ENCODE measurements around the gene OR6B1.
"Not testable (repeated sequence)": the region's sequence is repeated elsewhere in the genome, so short reads cannot be mapped to it uniquely, and the experiment has no call there.

The OR6B1 gene

DNA sequence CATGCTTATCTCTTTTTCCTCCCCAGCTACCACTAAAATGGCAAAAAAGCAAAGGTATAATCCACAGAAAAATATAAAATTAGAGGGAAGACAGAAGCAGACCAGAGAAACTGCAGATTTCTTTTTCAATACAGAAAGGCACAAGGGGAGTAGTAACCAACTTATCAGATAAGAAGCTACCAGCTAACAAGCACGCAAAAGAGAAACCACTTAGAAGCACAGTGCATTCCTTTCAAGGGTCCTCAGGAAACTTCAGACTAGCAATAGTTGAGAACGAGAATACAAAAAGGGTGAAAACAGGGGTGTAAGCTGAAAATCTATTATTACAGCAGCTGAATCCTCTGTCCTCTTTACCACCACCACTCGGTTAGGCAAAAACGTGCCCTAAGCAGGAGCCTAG, 38.8 kb downstream of the OR6B1 start:
- DNase-seq (ENCODE audit: low read depth) = no peak

DNA sequence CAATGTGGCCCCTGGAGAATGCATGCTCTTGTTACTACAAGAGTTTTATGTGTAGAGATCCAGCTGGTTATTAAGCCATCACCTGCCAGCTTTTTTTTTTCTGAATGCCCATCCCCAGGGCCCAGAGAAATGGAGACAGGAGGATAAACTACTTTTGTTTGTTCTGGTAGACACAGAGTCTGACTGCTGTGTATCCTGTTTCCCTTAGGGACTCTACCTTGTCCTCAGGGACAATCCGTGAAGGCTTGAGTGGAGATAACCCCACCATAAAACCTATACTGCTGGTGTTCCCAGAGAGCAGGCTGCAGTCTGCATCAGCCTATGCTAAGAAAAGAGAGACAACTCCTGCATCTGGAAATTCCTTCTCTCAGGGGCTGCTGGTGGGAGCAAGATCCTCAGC, 48.5 kb downstream of the OR6B1 start, which contains the start of gene OR2A5:
Gene OR2A5, plus strand, starts transcription at position 301 of the 400 bp plus-strand sequence. CDS start 1,454 bp downstream, outside the sequence.
- DNase-seq (ENCODE audit: low read depth) = no peak

DNA sequence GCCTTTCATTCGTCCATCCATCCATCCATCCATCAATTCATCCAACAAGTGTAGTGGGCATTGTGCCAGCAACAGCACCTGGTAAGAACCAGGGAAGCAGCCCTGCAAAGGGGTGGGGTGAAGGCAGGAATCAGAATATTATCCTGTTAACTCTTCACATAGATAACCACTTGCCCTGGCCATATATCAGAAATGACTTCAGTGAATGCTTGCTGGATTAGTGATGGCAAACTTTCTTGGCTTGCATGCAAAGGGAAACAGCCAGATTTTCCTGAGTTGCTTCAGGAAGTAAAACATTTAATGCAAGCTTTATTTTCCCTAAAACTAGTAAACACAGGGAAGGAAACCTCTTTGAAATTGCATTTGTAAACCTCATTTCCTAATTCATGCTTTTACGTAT, 49.4 kb downstream of the OR6B1 start:
- no peak for DNase-seq (ENCODE audit: low read depth)

DNA sequence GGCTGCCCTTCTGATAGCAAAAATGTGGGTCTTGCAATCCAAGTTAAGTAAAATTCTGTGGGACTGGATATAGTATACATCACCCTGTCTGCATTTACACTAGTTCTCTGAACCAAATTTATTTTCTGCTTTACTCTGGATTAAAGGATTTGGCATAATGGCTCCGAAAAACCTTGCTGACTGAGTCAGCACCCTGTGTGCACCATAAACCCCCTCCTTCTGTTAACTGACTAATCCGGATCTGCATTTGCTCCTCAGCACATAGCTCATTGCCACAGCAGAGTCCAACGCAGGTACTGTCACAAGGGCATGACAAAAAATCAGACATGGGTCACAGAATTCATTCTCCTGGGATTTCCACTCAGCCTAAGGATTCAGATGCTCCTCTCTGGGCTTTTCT, 50.0 kb downstream of the OR6B1 start:
- DNase-seq (ENCODE audit: low read depth) = no peak

DNA sequence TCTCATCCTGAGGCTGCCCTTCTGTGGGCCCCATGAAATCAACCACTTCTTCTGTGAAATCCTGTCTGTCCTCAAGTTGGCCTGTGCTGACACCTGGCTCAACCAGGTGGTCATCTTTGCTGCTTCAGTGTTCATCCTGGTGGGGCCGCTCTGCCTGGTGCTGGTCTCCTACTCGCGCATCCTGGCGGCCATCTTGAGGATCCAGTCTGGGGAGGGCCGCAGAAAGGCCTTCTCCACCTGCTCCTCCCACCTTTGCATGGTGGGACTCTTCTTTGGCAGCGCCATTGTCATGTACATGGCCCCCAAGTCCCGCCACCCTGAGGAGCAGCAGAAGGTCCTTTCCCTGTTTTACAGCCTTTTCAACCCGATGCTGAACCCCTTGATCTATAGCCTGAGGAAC, 50.8 kb downstream of the OR6B1 start:
- DNase-seq (ENCODE audit: low read depth) = not testable (repeated sequence)

DNA sequence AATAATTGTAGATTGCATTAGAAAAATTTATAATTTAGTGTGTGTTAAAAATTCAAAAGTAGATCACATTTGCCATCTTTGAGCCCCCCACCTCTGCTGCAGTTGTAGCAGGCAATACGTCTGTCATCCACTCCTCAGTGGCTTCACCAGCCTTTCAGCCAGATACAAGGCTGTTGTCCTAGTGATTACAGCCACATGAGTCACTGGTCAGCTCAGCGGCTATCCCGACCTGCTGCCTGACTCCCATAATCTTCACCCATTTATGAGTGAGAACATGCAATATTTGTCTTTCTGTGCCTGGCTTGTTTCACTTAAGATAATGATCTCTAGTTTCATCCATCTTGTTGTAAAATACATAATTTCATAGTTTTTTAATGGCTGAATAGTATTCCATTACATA, 57.8 kb downstream of the OR6B1 start:
- DNase-seq (ENCODE audit: low read depth) = no peak

Measured in HS-27A (cell line).